Breast epithelium (tissue), 4 donors: Measurements from ENCODE around the gene CPD. TPM values are rescaled to one million over a fixed set of nuclear protein-coding genes. Genes with fewer than 3 reads are reported as not detected.
"Not testable (repeated sequence)": the region's sequence is repeated elsewhere in the genome, so short reads cannot be mapped to it uniquely, and the experiment has no call there.

Source experiments
- DNase-seq, 2 donors: peaks; one replicate each; pipeline ENCODE4 v3.0.0-alpha.2; 2019; ENCODE audit warnings: low spot score in 2 of 2
- H3K27ac ChIP-seq, 2 donors: fragments of 200-600 bp; sonication (generic) in 1 of 2; one replicate each; pipeline ENCODE4 v1.5.1; 2016 to 2019; ENCODE audit warnings: mild to moderate bottlenecking in 1 of 2
- H3K27me3 ChIP-seq, 2 donors: fragments of 200-600 bp; sonication (generic) in 1 of 2; one replicate each; pipeline versions ENCODE4 v1.5.1 to v1.6.0; 2017 to 2019; ENCODE audit warnings: control low read depth in 1 of 2, mild to moderate bottlenecking in 1 of 2
- H3K36me3 ChIP-seq: fragments of 200-600 bp; one replicate; pipeline ENCODE4 v1.5.1; 2019
- H3K4me1 ChIP-seq, 2 donors: fragments of 200-600 bp; sonication (generic); one replicate each; pipeline ENCODE4 v1.5.1; 2016 to 2019; ENCODE audit warnings: control low read depth in 1 of 2
- H3K4me3 ChIP-seq, 3 donors: fragments of 200-600 bp; sonication (generic); 1 replicate in 2 of 3; 2 replicates in 1 of 3; pipeline ENCODE4 v1.5.1; 2016 to 2019; ENCODE audit warnings: mild to moderate bottlenecking in 3 of 3, moderate library complexity in 2 of 3
- H3K9me3 ChIP-seq, 2 donors: fragments of 200-600 bp; sonication (generic) in 1 of 2; one replicate each; pipeline ENCODE4 v1.5.1; 2016 to 2019; ENCODE audit warnings: control low read depth in 1 of 2
- POLR2A ChIP-seq: fragments of 450-650 bp; IDR thresholded peaks from one replicate; pipeline ENCODE4 v1.6.1; 2016; ENCODE audit warnings: antibody characterized with exemption, mild to moderate bottlenecking, moderate library complexity
- POLR2AphosphoS5 ChIP-seq, 3 donors: sonication (generic); formaldehyde crosslinking; IDR thresholded peaks; one replicate each; pipeline ENCODE4 v1.6.1; 2017; ENCODE audit warnings: antibody characterized with exemption in 3 of 3
- intact Hi-C: fragments of 100-400 bp; cut with DNase I; formaldehyde crosslinking; loops from one replicate; pipeline ENCODE4 v1.15.1; 2023; ENCODE audit warnings: low total_unique reads
- total RNA-seq, 3 donors: library from RNA; depleted of rRNA; stranded (reverse); fragments of >200 nt; gene quantifications; one replicate each; pipeline ENCODE4 v1.1.0, GENCODE V29; 2016
- TF ChIP-seq, protein P1 (sequence below), 3 donors: fragments of 450-650 bp; IDR thresholded peaks; one replicate each; pipeline ENCODE4 v1.5.1; 2016 to 2017; ENCODE audit warnings: antibody characterized with exemption in 3 of 3, mild to moderate bottlenecking in 3 of 3, moderate library complexity in 3 of 3

Gene CPD
- total RNA-seq, 3 donors from 2014 or later: 74.1 to 110 (median 87.7) TPM

DNA sequence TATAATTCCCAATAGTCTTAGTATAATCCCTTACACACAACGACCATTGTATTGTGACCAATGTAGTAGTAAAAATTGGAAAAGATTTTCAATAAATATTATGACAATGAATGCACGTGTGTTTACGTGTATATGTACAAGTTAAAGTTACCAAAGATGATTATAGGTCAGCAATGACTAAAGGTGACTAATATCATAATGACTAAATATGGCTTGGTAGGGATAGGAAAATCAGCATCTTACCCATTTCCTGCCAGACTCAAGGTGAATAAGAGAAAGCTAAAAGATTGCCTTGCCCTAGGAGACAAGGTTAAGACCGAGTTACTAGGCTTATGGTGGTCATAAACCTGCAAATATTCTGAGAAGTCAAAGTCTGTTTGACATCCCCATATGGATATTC, 34.4 kb downstream of the CPD start:
- intact Hi-C loops: no loop called here
- H3K27ac ChIP-seq: no peak overlapping the region
- no peaks in the 10 kb centered on the region for H3K4me1 ChIP-seq
- no peaks in the 10 kb centered on the region for H3K27me3 ChIP-seq
- no peaks in the 10 kb centered on the region for H3K9me3 ChIP-seq
- H3K36me3 ChIP-seq: no peaks in the 10 kb centered on the region
- H3K4me3 ChIP-seq: no peak overlapping the region
- DNase-seq: no peak
- TF ChIP-seq, protein P1, sequence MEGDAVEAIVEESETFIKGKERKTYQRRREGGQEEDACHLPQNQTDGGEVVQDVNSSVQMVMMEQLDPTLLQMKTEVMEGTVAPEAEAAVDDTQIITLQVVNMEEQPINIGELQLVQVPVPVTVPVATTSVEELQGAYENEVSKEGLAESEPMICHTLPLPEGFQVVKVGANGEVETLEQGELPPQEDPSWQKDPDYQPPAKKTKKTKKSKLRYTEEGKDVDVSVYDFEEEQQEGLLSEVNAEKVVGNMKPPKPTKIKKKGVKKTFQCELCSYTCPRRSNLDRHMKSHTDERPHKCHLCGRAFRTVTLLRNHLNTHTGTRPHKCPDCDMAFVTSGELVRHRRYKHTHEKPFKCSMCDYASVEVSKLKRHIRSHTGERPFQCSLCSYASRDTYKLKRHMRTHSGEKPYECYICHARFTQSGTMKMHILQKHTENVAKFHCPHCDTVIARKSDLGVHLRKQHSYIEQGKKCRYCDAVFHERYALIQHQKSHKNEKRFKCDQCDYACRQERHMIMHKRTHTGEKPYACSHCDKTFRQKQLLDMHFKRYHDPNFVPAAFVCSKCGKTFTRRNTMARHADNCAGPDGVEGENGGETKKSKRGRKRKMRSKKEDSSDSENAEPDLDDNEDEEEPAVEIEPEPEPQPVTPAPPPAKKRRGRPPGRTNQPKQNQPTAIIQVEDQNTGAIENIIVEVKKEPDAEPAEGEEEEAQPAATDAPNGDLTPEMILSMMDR (IDR thresholded peaks at IDR 0.05): no peak
- TF ChIP-seq POLR2A (no peak), POLR2AphosphoS5 (IDR thresholded peaks at IDR 0.05) (no peak)

DNA sequence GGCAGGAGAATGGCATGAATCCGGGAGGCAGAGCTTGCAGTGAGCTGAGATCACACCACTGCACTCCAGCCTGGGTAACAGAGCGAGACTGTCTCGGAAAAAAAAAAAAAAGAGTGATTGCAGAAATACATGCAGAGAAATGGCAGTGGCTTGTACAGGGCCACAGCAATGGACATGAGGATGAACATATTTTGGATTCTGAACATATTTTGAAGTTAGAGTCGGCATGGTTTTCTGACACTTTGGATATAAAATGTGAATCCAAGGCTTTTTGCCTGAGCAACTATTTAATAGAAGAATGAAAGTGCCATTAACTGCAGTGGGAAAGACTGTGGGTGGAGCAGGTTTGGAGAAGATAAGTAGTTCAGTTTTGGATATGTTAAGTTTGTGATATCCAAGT, 35.8 kb downstream of the CPD start:
- intact Hi-C loops: no loop called here
- Histone ChIP-seq H3K9me3 (no peaks in the 10 kb centered on the region), H3K4me3 (no peak overlapping the region), H3K36me3 (no peaks in the 10 kb centered on the region), H3K4me1 (no peaks in the 10 kb centered on the region), H3K27ac (no peak overlapping the region), H3K27me3 (no peaks in the 10 kb centered on the region)
- TF ChIP-seq, protein P1 (IDR thresholded peaks at IDR 0.05): no peak
- DNase-seq: no peak

DNA sequence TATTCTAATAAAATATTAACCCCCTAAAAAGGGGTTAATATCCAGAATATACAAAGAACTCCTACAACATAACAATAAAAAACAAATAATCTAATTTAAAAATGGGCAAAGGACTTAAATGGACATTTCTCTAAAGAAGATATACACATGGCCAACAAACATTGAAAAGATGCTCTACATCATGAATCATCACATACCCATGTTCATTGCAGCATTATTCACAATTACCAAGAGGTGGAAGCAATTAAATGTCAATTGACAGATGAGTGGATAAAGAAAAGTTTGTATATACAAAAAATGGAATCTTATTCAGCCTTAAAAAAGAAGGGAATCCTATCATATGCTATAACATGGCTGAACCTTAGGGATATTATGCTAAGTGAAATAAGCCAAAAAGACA, 36.8 kb downstream of the CPD start:
- DNase-seq: no peak
- intact Hi-C loops: no loop called here
- peaks cover 3% of the 10 kb centered on the region for H3K36me3 ChIP-seq

DNA sequence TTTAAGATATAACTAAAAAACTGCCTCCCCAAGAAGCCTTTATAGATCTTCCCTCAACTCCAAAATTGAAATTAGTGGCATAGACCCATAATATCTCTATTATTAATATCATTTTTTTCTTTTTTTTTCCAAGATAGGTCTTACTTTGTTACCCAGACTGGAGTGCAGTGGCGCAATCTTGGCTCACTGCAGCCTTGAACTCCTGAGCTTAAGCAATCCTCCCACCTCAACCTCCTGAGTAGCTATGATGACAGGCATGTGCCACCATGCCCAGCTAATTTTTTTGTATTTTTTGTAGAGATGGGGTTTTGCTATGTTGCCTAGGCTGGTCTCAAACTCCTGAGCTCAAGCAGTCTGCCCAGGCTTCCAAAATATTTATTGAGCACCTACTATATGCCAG, 39.3 kb downstream of the CPD start:
- H3K36me3 ChIP-seq, H3K4me3 ChIP-seq, H3K27me3 ChIP-seq, H3K27ac ChIP-seq, intact Hi-C loops, H3K9me3 ChIP-seq, H3K4me1 ChIP-seq, DNase-seq: not testable (repeated sequence)

More for the DNA sequence above, 36.8 kb downstream of the CPD start:
- H3K9me3 ChIP-seq: no peaks in the 10 kb centered on the region
- no peak for TF ChIP-seq POLR2AphosphoS5 (IDR thresholded peaks at IDR 0.05)
- TF ChIP-seq, protein P1 (IDR thresholded peaks at IDR 0.05): no peak
- TF ChIP-seq POLR2A: no peak
- H3K27ac ChIP-seq: no peak overlapping the region
- no peaks in the 10 kb centered on the region for H3K4me1 ChIP-seq
- no peak overlapping the region for H3K4me3 ChIP-seq
- no peaks in the 10 kb centered on the region for H3K27me3 ChIP-seq

DNA sequence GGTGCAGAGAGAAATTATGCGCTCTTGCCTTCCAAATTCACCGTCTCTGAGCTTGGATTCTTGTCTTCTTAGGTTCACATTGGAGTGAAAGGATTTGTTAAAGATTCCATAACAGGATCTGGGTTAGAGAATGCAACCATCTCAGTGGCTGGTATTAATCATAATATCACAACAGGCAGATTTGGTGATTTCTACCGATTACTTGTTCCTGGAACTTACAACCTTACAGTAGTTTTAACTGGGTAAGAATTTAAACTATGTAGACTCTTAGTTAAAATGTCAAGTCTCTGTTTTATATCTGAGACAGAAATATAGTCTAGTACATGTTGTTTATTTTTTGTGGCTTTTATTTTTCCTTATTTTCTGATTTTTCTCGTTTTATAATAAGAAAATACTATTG, 42.9 kb downstream of the CPD start:
- TF ChIP-seq, protein P1 (IDR thresholded peaks at IDR 0.05): no peak
- TF ChIP-seq POLR2A (no peak), POLR2AphosphoS5 (IDR thresholded peaks at IDR 0.05) (no peak)
- peaks cover 3% of the 10 kb centered on the region for H3K36me3 ChIP-seq
- no peaks in the 10 kb centered on the region for H3K27me3 ChIP-seq
- H3K9me3 ChIP-seq: no peaks in the 10 kb centered on the region
- H3K27ac ChIP-seq: no peak overlapping the region
- DNase-seq: no peak
- no peaks in the 10 kb centered on the region for H3K4me1 ChIP-seq
- intact Hi-C loops: no loop called here
- H3K4me3 ChIP-seq: no peak overlapping the region

DNA sequence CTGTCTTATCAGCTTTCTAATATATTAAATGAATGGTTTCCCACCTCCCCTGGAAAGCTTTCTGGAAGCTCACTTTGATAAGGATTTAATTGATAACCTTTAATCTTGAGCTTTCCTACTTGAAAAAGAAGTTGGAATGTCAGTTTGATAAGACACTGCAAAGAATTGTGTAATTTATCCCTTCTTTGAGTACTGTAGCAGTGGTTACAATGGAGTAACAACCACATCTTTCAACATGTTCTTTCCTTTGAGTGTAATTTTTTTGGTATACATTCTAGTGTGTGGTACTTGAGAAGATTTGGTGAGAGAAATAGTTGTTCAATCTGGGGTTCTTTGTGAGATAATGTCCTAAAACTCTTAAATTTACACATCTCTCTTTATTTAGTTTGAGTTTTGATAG, 43.4 kb downstream of the CPD start:
- Histone ChIP-seq H3K4me3 (no peak overlapping the region), H3K27me3 (no peaks in the 10 kb centered on the region), H3K36me3 (peaks cover 3% of the 10 kb centered on the region), H3K27ac (no peak overlapping the region), H3K4me1 (no peaks in the 10 kb centered on the region), H3K9me3 (no peaks in the 10 kb centered on the region)
- intact Hi-C loops: no loop called here
- TF ChIP-seq, protein P1 (IDR thresholded peaks at IDR 0.05): no peak
- TF ChIP-seq POLR2AphosphoS5 (IDR thresholded peaks at IDR 0.05) (no peak), POLR2A (no peak)
- no peak for DNase-seq
